Measurements from ENCODE around the gene NPTX2.

The NPTX2 gene

GRCh38 chr7:98618786-98619185 is 1.7 kb downstream of the NPTX2 start:
- no peak for DNase-seq (ENCODE audit: low read depth)

GRCh38 chr7:98619450-98620321 is 2.6 kb downstream of the NPTX2 start:
- no peak for DNase-seq (ENCODE audit: low read depth)

GRCh38 chr7:98621573-98622482 is 4.7 kb downstream of the NPTX2 start:
- DNase-seq (ENCODE audit: low read depth), result no peak

GRCh38 chr7:98622926-98623325 is 5.8 kb downstream of the NPTX2 start:
- DNase-seq (ENCODE audit: low read depth), result no peak

GRCh38 chr7:98624846-98625420 is 7.8 kb downstream of the NPTX2 start:
- DNase-seq (ENCODE audit: low read depth), result no peak

DNA sequence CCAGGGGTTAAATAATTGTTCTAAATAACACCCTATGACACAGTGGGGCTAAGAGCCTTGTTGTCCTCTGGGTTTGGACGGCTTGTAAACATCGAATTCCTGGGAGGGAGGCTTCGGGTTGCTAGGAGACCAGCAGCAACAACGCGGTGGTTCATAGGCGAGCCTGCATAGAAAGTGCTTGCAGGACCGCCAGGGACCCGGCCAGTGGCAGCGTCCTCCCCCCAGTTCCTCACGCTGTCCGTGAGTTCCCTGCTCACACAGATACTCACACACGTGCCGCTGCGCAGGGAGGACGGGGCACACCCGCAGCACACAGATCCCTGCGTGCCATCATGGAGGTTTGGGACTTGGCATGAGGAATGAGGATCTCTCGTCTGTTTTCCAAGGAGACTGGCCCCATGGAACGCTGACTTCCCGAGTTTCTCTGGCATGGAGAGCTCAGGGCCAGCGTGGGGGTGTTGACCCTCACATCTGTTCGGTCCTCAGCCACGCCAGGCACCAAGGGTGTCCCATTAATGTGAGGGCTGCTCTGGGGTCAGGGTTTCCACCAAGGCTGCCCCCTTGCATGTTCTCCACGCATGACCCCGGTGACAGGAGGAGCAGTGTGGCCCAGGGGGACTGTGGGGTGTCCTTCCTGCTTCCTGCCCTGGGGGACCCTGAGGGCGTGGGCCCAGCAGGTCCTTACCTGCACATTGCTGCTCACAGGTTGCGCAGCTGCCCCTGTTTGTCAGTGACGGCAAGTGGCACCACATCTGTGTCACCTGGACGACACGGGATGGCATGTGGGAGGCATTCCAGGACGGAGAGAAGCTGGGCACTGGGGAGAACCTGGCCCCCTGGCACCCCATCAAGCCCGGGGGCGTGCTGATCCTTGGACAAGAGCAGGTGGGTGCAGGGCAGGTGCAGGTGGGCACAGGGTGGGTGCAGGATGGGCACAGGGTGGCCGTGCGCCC is 9.7 kb downstream of the NPTX2 start:
- no peak for DNase-seq (ENCODE audit: low read depth)

GRCh38 chr7:98627413-98627790 is 10.3 kb downstream of the NPTX2 start:
- DNase-seq (ENCODE audit: low read depth), result no peak

GRCh38 chr7:98628418-98628817 is 11.3 kb downstream of the NPTX2 start:
- no peak for DNase-seq (ENCODE audit: low read depth)

GRCh38 chr7:98629001-98629431 is 11.9 kb downstream of the NPTX2 start:
- no peak for DNase-seq (ENCODE audit: low read depth)

DNA sequence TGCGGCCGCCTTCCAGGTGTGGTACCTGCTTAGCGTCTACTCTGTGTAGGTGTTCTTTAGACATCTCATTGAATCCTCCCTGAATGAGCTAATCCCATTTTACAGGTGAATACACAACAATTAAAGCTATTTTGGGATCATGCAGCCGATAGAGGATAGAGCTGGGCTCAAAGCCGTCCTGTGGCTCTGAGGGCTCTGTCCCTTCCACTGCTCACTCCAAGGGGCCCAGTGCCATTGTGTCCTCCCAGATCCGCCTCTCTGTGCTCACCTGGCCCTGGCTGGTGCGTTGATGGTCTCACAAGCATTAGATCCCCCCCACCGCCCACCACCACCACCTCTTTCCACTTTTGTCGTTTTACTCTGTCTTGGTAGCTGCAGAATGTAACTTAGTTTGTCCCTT is 13.1 kb downstream of the NPTX2 start:
- DNase-seq (ENCODE audit: low read depth), result no peak

DNA sequence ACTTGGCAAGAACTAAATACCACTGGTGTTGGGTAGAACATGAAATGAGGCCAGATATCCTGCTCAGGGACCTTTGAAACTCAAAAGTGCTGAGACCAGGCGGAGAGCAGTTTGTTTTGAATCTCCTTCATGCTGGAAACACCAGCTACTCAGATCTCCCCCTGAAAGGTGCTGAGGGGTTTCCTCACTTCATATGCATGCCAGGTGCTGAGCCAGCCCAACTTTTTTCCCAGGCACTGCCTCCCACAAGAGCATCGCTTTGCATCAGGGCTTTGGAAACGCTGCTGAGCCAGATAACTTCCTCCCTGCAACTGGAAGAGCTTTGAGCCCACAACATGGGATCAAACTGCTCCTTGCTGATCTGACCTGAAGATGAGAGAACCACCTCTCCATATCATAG is 13.7 kb downstream of the NPTX2 start:
- no peak for DNase-seq (ENCODE audit: low read depth)

GRCh38 chr7:98638853-98639252 is 21.8 kb downstream of the NPTX2 start:
- DNase-seq (ENCODE audit: low read depth), result no peak

- DNase-seq (ENCODE audit: low read depth), result no peak
Observed at GRCh38 chr7:98640375-98640774, 23.3 kb downstream of the NPTX2 start.

- no peak for DNase-seq (ENCODE audit: low read depth)
Observed at GRCh38 chr7:98641646-98642500, 24.8 kb downstream of the NPTX2 start.

- DNase-seq (ENCODE audit: low read depth), result no peak
Observed at GRCh38 chr7:98643236-98643985, 26.3 kb downstream of the NPTX2 start.

GRCh38 chr7:98646465-98646864 is 29.4 kb downstream of the NPTX2 start:
- no peak for DNase-seq (ENCODE audit: low read depth)

DNA sequence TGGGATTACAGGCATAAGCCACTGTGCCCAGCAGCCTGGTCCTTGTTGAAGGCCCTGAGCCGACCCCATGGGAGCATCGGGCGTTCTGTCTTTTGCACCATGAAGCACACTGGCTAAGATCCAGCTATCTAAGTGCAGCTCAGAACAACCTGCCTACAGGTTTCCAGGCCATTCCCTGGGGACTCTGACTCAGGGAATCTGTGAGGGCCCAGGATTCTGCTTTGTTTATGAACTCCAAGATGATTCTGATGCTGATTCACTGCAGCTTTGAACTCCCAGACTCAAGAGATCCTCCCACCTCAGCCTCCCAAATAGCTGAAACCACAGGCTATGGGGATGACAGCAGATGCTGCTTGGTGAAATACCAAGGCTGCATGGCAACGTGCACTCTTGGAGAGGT is 30.2 kb downstream of the NPTX2 start:
- no peak for DNase-seq (ENCODE audit: low read depth)

- no peak for DNase-seq (ENCODE audit: low read depth)
Observed at GRCh38 chr7:98651760-98652159, 34.7 kb downstream of the NPTX2 start.

- DNase-seq (ENCODE audit: low read depth), result no peak
Observed at GRCh38 chr7:98653601-98654310, 36.7 kb downstream of the NPTX2 start.
